A549 (cell line): ENCODE results near the gene GH2.

Experiments
- JUNB ChIP-seq: fragments of >200 bp; sonication (Bioruptor Twin); formaldehyde crosslinking; IDR thresholded peaks from 2 replicates; pipeline ENCODE4 v1.6.1; 2016
- TF ChIP-seq, protein P1 (sequence below): fragments of >200 bp; sonication (Bioruptor Twin); formaldehyde crosslinking; IDR thresholded peaks from 3 replicates; pipeline ENCODE4 v1.5.1; 2016

DNA sequence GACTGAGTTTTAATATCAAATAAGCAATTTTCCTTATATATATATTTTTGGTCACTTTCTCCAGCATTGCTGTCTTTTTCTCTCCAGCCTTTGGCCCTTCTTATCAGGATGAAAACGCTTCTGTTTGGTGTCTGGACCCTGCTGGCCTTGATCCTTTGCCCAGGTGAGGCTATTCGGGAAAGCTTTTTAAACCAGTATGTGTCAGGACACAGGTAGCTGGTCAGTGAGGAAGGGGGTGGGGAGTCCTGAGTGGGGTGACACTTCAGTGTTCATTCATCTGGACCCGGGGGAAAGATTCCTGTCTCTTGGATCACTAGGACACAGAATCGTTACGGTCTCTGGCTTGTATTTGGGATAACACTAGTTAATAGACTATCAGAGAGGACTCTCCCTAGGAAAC is 27.0 kb downstream of the GH2 start:
- no peak for TF ChIP-seq JUNB
- TF ChIP-seq, protein P1, sequence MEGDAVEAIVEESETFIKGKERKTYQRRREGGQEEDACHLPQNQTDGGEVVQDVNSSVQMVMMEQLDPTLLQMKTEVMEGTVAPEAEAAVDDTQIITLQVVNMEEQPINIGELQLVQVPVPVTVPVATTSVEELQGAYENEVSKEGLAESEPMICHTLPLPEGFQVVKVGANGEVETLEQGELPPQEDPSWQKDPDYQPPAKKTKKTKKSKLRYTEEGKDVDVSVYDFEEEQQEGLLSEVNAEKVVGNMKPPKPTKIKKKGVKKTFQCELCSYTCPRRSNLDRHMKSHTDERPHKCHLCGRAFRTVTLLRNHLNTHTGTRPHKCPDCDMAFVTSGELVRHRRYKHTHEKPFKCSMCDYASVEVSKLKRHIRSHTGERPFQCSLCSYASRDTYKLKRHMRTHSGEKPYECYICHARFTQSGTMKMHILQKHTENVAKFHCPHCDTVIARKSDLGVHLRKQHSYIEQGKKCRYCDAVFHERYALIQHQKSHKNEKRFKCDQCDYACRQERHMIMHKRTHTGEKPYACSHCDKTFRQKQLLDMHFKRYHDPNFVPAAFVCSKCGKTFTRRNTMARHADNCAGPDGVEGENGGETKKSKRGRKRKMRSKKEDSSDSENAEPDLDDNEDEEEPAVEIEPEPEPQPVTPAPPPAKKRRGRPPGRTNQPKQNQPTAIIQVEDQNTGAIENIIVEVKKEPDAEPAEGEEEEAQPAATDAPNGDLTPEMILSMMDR, result no peak
